Activated naive CD4-positive, alpha-beta T cell treated with anti-CD3 and anti-CD28 coated beads, Interleukin-2, amount 50 U/mL, for 72 hours (primary cell): ENCODE results near the gene CBFA2T2. TPM values are rescaled to one million over a fixed set of nuclear protein-coding genes. Genes with fewer than 3 reads are reported as not detected.
"Not testable (repeated sequence)": the region's sequence is repeated elsewhere in the genome, so short reads cannot be mapped to it uniquely, and the experiment has no call there.

Experiments
- ATAC-seq, 2 donors: fragments of 150-1000 bp; cut with Tn5 transposase; 2 replicates each; pipeline ENCODE4 v1.10.0; 2021; ENCODE audit warnings: mild to moderate bottlenecking in 2 of 2, moderate library complexity in 2 of 2
- DNase-seq, 2 donors: peaks; one replicate each; pipeline ENCODE4 v3.0.0; 2021 to 2022; ENCODE audit warnings: low spot score in 2 of 2
- H3K27ac Mint-ChIP-seq, 2 donors: one replicate each; pipeline ENCODE4 v1.8.0; 2022; ENCODE audit warnings: mild to moderate bottlenecking in 2 of 2, mixed read lengths in 2 of 2
- H3K36me3 Mint-ChIP-seq, 2 donors: one replicate each; pipeline ENCODE4 v1.8.0; 2022; ENCODE audit warnings: mixed read lengths in 2 of 2
- H3K9me3 Mint-ChIP-seq, 2 donors: one replicate each; pipeline ENCODE4 v1.8.0; 2022; ENCODE audit warnings: mixed read lengths in 2 of 2
- total RNA-seq, 2 donors: library from RNA; stranded (reverse); gene quantifications; one replicate each; pipeline ENCODE4 v1.2.3, GENCODE V29; 2022

Gene CBFA2T2
- total RNA-seq, 2 donors from 2014 or later: 13.7 to 16.3 TPM

DNA sequence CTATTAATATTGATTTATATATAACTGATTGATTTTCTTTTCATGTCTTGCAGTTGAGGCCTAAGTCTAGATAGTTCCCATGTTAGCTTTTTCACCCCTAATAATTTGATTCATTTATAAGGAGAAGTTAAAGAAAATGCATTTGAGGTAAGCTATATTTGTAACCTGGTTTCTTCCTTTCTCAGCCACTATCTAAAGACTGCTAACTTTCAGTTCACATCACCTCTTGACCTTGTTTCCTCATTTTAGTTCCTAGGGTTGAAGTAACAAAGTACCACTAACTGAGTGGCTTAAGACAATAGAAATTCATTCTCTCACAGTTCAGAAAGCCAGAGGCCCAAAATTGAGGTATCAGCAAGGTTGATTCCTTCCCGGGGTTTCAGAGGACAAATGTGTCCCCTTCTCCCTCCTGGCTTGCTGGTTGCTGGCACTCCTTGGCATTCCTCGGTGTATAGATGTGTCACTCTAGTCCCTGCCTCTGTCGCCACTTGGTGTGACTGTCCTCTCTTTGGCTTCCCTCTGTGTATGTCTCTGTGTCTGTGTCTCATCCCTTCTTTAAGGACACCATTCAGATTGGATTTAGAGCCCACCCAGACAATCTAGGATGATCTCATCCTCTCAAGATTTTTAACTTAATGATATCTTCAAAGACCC lies 116.3 kb downstream of the CBFA2T2 start:
- Mint-ChIP-seq H3K36me3 (peaks cover 0 to 7% of the 10 kb centered on the region in 2 donors), H3K27ac (no peak overlapping the region), H3K9me3 (no peaks in the 10 kb centered on the region)
- ATAC-seq: no peak
- no peak for DNase-seq

DNA sequence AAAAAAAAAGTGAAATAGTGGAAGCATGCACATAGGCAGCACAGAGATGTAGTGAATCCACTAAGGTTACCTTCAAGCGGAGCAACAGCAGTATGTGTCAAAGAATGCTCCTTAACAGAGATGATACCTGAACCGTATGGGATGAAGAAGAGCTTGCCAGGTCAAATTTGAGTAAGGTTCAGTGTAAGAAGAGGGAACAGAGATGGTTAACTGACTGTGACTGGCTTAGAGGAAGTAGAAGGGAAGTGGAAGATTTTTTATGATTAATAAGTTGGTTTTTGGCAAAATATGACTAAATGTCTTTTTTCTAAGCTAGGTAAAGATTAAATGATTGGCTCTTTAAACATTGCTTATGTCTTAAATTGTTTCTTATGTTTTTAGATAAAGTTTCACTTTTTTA lies 119.6 kb downstream of the CBFA2T2 start:
- Mint-ChIP-seq H3K27ac (no peak overlapping the region), H3K9me3 (no peaks in the 10 kb centered on the region), H3K36me3 (no peaks in the 10 kb centered on the region)
- DNase-seq (no peak), ATAC-seq (no peak)

DNA sequence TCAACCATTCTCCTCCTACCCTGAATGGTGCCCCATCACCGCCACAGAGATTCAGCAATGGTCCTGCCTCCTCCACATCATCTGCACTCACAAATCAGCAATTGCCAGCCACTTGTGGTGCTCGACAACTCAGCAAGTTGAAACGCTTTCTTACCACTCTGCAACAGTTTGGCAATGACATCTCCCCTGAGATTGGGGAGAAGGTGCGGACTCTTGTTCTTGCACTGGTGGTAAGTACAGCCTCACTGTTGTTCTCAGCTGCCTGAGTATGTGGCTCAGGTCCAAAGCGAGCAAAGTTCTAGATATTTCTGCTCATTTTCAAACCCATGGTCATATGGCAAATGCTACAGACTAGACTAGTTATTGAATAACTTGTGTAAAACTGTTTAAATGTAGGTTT lies 121.2 kb downstream of the CBFA2T2 start:
- no peak for ATAC-seq
- Mint-ChIP-seq H3K27ac (no peak overlapping the region), H3K9me3 (no peaks in the 10 kb centered on the region), H3K36me3 (no peaks in the 10 kb centered on the region)
- DNase-seq: no peak

DNA sequence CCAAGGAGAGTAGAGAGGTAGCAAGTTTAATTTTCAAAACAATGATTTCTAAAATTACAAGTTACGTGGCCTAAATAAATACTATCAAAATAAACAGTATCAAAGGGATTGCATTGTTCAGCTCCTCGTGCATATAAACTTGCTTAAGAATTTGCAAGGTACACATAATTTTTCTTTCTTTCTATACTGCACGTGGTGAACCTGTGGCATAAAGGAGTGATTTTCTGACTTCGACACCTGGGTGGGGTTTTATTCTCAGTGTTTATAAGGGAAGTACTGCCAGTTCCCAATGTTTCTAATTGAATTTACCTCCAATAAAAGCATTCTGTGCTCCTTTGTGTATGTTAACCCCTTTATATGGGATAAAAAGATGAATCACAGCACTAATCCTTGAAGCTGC lies 122.1 kb downstream of the CBFA2T2 start:
- no peak for ATAC-seq
- no peaks in the 10 kb centered on the region for H3K9me3 Mint-ChIP-seq
- no peak for DNase-seq

DNA sequence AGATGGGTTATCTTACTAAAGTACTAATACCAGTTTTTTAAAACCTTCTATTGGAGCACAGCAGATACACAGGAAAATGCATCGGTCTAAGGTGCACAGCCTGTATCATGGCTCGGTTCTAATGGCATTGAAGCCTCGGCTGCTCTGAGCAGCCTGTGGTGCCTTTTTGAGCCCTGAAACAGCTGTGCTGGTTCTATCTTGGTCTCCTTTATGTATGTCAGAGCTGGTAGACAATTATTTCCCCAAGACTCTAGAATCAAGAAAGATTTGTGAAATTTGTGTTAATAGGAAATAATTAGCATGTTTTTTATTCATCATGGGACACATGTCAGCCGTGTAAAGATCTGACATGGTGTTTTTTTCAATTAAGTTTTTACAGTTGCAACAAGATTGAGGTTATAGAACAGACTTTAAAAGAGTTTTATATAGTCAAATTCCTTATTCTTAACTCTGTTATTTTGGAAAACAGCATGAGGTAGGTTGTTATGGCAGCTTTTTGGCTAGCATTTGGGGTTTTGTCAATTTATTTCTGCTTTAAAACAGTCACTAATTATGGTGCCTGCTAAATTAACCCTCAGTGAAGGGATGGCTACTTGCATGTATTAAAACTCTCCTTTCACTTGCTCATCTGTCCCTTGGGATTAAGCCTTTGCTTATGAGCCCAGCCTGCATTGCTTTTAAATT lies 132.0 kb downstream of the CBFA2T2 start:
- H3K27ac Mint-ChIP-seq: no peak overlapping the region
- H3K36me3 Mint-ChIP-seq: peaks cover 0 to 11% of the 10 kb centered on the region in 2 donors
- DNase-seq (no peak), ATAC-seq (no peak)
- no peaks in the 10 kb centered on the region for H3K9me3 Mint-ChIP-seq

More for the DNA sequence above, 122.1 kb downstream of the CBFA2T2 start:
- no peaks in the 10 kb centered on the region for H3K36me3 Mint-ChIP-seq
- no peak overlapping the region for H3K27ac Mint-ChIP-seq

DNA sequence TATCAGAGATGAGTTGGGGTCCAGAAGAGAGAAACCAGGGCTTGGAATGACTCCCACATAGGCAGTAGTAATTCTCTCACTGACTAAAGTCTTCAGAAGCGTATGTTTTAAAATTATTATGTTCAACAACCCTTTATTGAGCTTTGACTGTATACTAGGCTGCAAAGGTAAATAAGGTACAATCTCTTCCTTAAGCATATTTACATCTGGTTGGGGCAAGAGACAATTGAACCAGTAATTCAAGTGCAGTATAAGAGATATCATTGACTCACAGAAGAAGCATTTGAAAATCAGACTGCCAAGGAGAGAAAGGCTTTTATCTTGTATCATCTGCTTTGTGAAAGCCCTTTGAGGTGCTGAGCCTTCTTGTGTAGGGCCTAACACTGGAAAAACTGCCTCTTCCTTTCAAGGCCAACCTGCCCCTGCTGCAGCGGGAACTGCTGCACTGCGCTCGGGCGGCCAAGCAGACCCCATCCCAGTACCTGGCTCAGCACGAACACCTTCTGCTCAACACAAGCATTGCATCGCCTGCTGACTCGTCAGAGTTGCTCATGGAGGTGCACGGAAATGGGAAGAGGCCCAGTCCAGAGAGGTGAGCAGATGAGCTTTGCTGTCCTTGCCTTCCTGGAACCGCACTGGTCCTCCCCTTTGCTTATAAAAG lies 132.9 kb downstream of the CBFA2T2 start:
- no peaks in the 10 kb centered on the region for H3K9me3 Mint-ChIP-seq
- peaks cover 0 to 11% of the 10 kb centered on the region in 2 donors for H3K36me3 Mint-ChIP-seq
- DNase-seq (no peak), ATAC-seq (no peak)
- H3K27ac Mint-ChIP-seq: no peak overlapping the region

DNA sequence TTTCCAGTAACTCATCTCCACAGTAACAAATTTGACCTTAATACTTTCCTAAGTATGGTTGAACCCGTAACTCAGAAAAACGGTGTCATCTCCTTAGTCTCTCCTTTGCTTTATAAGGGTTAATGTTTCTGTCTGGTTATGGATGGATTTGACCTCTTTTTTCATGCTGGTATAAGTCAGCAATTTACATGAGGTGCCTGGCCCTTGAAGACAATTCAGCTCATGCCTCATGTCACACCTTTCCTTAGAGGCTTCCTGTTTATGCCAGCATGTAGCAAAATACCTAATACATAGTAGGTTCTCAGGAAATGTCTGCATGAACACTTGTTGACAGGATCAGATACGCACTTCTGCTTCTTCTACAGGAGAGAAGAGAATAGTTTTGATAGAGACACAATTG lies 134.5 kb downstream of the CBFA2T2 start:
- Mint-ChIP-seq H3K27ac (no peak overlapping the region), H3K36me3 (peaks cover 0 to 11% of the 10 kb centered on the region in 2 donors), H3K9me3 (no peaks in the 10 kb centered on the region)
- DNase-seq: no peak
- peak in 1 of 2 donors; percentile 35 for ATAC-seq

DNA sequence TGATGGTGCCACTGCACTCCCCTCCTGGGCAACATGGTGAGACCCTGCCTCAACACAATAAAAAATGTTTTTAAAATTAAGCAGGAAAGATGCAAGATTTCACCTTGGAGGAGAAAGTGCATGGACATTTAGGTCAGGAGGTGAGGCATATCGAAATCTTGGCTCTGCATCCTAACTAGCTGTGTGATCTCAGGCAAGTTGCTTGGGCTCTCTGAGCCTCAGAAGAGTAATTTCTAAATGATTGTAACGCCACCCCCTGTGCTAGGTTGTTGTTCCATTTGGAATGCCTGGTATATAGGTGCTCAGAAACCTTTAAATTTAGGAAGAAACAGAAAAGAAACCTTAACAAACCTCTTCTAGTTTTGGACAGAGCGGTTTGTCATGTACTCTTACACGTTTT lies 136.3 kb downstream of the CBFA2T2 start:
- Mint-ChIP-seq H3K9me3 (no peaks in the 10 kb centered on the region), H3K27ac (peak overlapping the region in 1 of 2 donors; percentile 78), H3K36me3 (peaks cover 0 to 11% of the 10 kb centered on the region in 2 donors)
- ATAC-seq: no peak
- no peak for DNase-seq

DNA sequence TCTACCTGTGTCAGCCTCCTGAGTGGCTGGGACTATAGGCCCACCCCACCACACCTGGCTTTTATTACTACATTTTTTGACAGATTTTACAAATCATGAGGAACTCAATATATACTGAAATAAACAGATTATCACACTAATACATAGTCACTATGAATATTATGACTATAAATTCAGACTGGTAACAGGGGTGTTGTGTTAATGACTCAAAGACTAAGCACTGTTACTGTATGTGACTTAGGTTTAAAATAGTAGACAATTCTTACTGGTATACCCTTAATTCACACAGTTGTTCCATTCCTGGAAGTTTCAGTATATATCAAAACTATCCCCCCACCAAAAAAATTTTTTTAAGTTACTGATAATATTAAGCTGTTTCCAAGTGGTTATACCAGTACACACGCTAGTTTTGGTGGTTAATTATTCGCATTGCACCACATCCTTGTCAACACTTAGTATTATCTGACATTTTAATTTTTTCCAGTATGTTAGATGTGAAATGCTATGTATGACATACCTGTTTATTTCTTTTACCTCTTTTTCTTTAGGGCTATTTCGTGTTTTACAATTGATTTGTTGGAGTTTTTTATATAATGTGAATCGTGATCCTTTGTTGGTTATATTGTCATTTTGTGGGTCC lies 137.8 kb downstream of the CBFA2T2 start:
- ATAC-seq: peak in 1 of 2 donors; percentile 24
- Mint-ChIP-seq H3K9me3 (no peaks in the 10 kb centered on the region), H3K27ac (no peak overlapping the region), H3K36me3 (peaks cover 0 to 11% of the 10 kb centered on the region in 2 donors)
- no peak for DNase-seq

DNA sequence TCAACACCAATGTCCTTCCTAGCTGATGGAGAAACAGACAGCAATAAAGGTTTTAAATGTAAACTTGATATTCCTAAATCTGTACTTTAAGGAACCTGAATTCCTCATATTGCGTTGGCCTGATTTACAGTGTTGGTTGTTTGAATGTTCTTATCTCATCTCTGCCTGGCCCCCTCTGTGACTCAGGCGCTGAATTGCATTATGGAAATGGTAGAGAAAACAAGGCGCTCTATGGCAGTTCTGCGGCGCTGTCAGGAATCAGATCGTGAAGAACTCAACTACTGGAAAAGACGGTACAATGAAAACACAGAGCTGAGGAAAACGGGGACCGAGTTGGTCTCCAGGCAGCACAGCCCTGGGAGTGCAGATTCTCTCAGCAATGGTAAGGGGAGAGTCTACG lies 139.6 kb downstream of the CBFA2T2 start:
- ATAC-seq: no peak
- Mint-ChIP-seq H3K36me3 (peaks cover 0 to 8% of the 10 kb centered on the region in 2 donors), H3K27ac (no peak overlapping the region), H3K9me3 (no peaks in the 10 kb centered on the region)
- no peak for DNase-seq

DNA sequence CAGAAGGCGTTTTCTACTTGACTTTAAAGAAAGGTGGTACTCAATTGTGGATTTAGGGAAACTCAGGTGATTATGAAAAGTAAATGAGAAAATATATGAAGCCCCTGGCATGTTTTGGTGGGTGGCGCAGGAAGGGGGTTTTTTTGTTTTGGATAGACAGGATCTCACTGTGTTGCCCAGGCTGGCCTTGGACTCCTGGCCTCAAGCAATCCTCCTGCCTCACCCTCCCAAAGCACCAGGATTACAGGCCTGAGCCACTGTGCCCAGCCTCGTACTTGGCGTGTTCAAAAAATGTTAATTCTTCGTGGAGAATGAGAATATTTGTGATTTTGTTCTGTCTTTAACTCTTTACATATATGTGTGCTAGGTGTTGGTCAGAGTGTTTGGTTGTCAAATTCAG lies 140.1 kb downstream of the CBFA2T2 start:
- Mint-ChIP-seq H3K36me3 (peaks cover 0 to 4% of the 10 kb centered on the region in 2 donors), H3K9me3 (no peaks in the 10 kb centered on the region), H3K27ac (no peak overlapping the region)
- no peak for DNase-seq
- ATAC-seq: no peak

DNA sequence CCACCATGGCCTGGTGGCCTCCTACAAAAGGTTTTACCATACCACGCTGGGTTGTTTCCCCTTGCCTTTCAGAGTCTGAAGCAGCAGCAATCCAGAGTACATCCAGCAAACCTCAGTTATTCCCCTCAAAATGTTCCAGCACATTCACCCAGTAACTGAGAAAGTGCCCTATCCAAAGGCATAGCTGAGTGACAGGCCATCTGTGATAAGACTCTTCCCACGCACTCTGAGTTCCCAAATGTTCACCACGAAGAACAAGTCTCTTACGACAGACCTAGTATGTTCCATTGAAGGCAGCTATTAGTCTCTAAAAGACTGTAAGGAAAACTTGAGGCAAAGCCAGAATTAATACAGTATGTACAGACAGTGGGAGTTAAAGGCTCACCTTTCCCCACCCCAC lies 140.6 kb downstream of the CBFA2T2 start:
- no peak for DNase-seq
- H3K27ac Mint-ChIP-seq: no peak overlapping the region
- H3K36me3 Mint-ChIP-seq: no peaks in the 10 kb centered on the region
- H3K9me3 Mint-ChIP-seq: no peaks in the 10 kb centered on the region
- no peak for ATAC-seq

DNA sequence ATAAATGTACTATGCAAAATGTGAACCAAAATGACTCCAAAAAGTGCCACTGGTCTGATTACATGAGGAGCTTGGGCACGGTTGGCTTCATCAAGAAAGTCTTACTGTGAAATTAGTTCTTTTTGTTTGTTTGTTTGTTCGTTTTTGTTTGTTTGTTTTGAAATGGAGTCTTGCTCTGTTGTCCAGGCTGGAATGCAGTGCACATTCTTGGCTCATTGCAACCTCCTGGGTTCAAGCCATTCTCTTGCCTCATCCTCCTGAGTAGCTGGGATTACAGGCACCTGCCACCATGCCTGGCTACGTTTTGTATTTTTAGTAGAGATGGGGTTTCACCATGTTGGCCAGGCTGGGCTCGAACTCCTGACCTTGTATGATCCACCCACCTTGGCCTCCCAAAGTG lies 142.0 kb downstream of the CBFA2T2 start:
- not testable (repeated sequence) for ATAC-seq, H3K36me3 Mint-ChIP-seq, H3K27ac Mint-ChIP-seq, H3K9me3 Mint-ChIP-seq, DNase-seq

DNA sequence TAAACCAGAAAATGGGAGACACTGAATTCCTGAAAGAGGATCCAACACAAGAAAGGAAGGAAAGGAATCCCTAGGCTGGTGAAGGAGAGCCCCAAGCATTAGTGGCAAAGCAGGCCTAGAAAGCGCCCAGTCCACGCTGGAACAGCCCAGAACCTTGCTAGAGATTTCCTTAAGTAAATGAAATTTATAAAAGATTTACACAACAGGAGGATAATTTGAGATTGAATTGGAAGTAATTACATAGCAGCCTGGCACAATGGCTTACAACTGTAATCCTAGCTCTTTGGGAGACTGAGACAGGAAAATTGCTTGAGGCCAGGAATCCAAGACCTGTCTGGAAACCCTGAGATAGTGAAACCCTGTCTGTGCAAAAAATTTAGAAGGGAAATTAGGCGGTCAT lies 145.4 kb downstream of the CBFA2T2 start:
- no peaks in the 10 kb centered on the region for H3K9me3 Mint-ChIP-seq
- ATAC-seq (no peak), DNase-seq (no peak)
- H3K27ac Mint-ChIP-seq: no peak overlapping the region
- peaks cover 0 to 5% of the 10 kb centered on the region in 2 donors for H3K36me3 Mint-ChIP-seq

DNA sequence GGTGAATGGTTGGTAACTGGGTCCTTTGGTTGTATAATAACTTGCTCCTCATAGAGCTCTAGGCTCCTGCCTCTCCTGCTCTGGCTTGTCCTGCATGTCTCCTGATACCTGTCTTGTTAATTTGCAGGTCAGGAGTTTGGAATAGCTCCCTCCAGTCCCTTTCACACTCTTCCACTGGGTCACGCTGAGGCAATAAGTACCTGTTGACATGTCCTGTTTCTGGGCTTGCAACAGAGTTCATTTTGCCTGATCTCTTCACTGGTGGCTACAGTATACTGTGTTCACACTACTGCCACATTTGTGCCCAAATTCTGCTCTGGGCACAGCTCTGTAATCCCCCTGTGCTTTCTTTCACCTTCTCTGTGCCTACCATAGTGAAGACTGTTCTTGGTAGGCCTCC lies 146.9 kb downstream of the CBFA2T2 start:
- ATAC-seq: no peak
- peaks cover 0 to 5% of the 10 kb centered on the region in 2 donors for H3K36me3 Mint-ChIP-seq
- H3K9me3 Mint-ChIP-seq: no peaks in the 10 kb centered on the region

DNA sequence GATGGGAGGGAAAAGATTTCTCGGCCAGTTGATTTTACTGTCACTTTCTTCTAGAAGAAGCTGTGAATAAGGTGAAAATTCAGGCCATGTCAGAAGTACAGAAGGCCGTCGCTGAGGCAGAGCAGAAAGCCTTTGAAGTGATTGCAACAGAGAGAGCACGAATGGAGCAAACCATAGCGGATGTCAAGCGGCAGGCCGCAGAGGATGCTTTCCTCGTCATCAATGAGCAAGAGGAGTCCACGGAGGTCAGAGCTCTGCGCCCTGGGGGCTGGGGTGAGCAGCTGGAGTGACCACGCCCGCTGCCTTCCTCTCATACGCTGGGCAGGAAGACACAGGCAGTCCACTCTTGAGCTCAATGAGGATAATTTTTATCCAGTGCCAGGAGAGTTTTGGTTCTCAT lies 150.4 kb downstream of the CBFA2T2 start:
- Mint-ChIP-seq H3K9me3 (no peaks in the 10 kb centered on the region), H3K27ac (no peak overlapping the region), H3K36me3 (peaks cover 0 to 5% of the 10 kb centered on the region in 2 donors)
- DNase-seq (no peak), ATAC-seq (no peak)

More for the DNA sequence above, 146.9 kb downstream of the CBFA2T2 start:
- DNase-seq: no peak
- H3K27ac Mint-ChIP-seq: peak overlapping the region in 1 of 2 donors; percentile 31
